KBM-7 (cell line): ENCODE results near the gene SBSN.
"Not testable (repeated sequence)": the region's sequence is repeated elsewhere in the genome, so short reads cannot be mapped to it uniquely, and the experiment has no call there.

Experiments used
- DNase-seq: peaks from one replicate; pipeline ENCODE4 v3.0.0-alpha.2; 2015
- in situ Hi-C: fragments of 300-500 bp; cut with MboI; formaldehyde crosslinking; loops from 2 replicates; pipeline ENCODE4 v1.14.3; 2020; ENCODE audit warnings: low sequenced_read_pairs, low pct_unique_long_range_greater_than_20kb, mixed read lengths

Gene SBSN

DNA sequence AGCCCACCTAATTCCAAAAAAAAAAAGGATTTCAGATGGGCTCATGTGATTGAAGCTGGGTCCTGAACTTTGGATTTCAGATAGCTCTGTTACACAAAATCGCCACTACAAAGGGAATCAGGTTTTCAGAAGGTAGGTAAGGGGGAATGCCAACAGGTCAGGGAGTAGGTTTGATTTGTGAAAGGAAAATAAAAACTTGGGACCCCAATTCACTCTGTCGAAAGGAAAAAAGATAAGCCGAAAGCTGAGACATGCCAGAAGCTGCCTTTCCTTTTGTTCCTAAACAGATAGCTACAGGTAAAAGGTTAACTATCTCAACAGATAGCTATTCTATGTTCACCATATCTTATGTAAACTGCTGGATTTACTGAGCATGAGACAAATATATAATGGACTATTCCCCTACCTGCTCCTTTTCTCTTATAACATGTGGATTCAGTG lies 41.8 kb downstream of the SBSN start:
- in situ Hi-C loops, result no loop called here
- no peak for DNase-seq

DNA sequence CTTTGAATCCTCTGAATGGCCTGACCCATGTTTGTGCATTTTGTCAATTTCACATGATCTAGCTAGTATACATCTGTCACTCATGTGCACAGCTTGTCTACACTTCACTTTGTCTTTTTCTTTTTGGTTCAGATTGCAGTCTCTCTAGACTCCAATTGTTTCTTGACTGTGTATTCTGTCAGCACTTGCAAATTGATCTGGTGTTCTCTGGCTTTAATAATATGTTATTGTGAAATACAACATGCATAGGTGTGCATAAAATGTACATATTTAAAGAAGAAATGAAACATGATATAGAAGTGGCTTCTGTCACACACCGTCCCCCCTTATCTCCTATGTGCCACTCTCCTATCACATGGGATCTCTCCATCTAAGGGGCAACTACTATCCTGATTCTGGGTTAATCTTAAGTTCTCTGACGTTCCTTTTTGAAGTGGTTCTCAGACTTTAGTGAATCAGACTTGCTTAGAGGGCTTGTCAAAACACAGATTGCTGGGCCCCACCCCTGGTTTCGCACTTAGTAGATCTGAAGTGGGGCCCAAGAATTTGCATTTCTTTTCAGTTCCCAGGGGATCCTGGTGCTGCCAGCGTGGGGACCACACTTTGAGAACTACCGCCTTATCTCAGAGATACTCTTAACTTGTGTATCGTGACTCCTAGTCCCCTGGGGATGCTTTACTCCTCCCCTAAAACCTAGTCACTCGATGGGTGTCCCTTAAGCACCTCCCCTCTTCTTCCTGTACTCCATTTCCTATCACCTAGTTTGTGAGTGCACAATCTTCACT lies 43.7 kb downstream of the SBSN start:
- no peak for DNase-seq
- in situ Hi-C loops, result no loop called here

DNA sequence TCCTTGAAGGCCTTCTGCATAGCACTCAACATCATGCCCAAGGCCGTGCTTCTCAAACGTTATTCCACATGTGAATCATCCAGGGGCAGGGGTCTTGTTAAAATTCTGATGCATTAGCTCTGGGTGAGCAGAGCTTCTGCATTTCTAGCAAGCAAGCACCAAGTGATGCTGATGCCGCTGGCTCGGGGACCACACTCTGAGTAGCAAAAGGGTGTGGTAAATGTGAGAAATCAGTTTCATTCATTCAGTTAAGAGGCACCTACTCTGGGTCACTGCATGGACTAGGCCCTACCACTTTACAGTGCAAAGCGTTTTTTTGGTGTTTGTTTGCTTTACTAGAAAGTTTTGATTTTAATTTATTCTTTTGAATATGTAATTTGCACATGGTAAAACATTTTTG lies 45.0 kb downstream of the SBSN start:
- in situ Hi-C loops, result no loop called here
- no peak for DNase-seq

DNA sequence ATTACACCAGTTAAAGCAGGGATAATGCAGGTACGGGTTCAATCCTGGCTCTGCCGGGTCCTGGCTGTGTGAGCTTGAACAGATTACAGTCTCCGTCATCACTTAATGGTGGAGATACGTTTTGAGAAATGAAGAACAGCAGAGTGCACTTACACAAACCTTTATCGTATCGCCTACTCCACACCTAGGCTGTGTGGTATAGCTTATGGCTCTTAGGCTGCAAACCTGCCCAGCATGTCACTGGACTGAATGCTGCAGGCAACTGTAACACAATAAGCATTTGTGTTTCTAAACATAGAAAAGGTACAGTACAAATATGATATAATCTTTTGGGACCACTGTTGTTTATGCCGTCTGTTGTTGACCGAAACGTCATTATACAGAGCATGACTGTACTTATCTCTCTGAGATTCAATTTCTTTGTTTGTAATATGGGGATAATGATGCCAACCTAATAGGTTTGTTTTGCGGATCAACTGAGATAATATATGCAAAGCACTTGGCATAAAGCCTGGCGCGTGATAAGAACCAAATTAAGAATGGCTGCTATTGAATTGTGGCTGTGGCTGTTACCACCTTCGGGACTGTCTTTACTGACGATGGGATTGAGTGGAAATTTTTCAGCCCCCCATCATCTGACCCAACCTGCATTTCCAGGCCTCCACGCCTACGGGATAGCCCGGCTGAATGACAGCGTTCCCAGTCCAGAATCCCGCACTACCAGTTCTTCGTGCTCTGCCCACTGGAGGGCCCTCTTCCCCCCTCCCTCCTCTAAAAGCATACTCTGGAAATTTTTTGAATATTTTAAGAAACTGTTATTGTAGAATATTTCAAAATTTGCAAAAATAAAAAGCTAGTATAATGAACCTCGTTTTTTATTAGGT lies 49.1 kb downstream of the SBSN start:
- DNase-seq, result no peak
- in situ Hi-C loops, result no loop called here

DNA sequence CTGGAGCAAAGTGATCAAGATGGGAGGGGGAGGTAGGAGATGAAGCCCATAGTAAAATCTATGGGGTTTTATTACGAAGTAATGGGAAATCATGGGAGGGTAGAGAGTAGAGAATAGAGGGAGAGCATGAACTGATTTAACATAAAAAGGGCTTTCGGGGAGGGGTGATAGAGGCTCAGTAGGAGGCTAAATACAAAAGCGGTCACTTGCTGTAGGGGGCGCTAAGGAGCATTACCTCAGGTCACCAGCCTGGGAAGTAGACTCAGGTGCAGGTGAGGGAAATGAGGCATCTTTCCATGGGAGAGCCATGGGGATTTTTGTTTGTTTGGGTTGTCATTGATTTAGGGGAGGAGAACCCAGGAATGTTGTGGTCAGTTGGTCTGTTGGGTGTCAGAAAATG lies 52.0 kb downstream of the SBSN start:
- in situ Hi-C loops, result no loop called here
- DNase-seq, result no peak

DNA sequence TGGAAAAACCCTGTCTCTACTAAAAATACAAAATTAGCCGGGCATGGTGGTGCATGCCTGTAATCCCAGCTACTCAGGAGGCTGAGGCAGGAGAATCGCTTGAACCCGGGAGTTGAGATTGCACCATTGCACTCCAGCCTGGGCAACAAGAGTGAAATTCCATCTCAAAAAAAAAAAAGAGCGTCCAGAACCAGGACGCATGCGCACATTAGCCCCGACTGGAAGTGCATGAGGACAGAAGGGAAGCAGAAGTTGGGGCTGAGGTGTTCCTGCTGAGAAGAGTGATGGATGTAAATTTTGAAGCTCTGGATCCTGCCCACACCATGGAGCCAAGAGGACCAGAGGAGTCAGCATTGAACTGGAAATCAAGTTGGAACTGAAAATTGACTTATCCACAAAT lies 53.5 kb downstream of the SBSN start:
- DNase-seq, in situ Hi-C loops: not testable (repeated sequence)

DNA sequence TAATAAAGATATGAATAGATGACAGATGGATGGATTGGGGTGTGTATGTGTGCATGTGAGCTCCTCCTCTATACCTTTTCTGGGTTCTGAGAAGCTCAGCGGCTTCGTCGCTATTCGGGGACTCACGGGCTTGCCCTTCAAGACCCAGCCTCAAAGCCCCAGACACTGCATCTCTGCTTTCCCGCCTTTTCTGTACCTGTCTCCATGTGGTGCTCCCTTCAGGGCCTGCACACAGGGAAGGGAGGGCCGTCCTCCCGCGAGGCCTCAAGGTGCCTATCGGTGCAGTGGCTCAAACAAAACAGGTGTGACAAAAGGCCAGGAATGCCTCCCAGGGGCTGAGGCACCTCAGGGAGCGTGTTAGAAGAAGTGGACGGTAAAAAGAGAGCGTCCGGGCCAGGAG lies 54.0 kb downstream of the SBSN start:
- in situ Hi-C loops, result no loop called here
- no peak for DNase-seq
